Ovary (tissue), 9 donors: ENCODE measurements around the gene ARHGAP33. TPM values are rescaled to one million over a fixed set of nuclear protein-coding genes. Genes with fewer than 3 reads are reported as not detected.

Experiments
- DNase-seq, 5 donors: peaks; one replicate each; pipeline ENCODE4 v3.0.0-alpha.2; 2019 to 2020
- H3K27ac ChIP-seq, 2 donors: fragments of 200-600 bp; one replicate each; pipeline versions ENCODE4 v1.5.1 to v1.8.0; 2019 to 2022
- H3K27me3 ChIP-seq: fragments of 200-600 bp; one replicate; pipeline ENCODE4 v1.8.0; 2022
- H3K36me3 ChIP-seq: fragments of 200-600 bp; sonication (generic); one replicate; pipeline ENCODE4 v1.5.1; 2019
- H3K4me1 ChIP-seq: one replicate; pipeline ENCODE4 v1.8.1; 2013; ENCODE audit warnings: mild to moderate bottlenecking, moderate library complexity; ENCODE audit not compliant: insufficient read depth
- H3K4me3 ChIP-seq: fragments of 200-600 bp; sonication (generic); one replicate; pipeline ENCODE4 v1.5.1; 2017
- H3K9me3 ChIP-seq, 2 donors: fragments of 200-600 bp in 1 of 2; sonication (generic) in 1 of 2; one replicate each; pipeline versions ENCODE4 v1.5.1 to v1.8.1; 2013 to 2019; ENCODE audit warnings: mild to moderate bottlenecking in 1 of 2, moderate library complexity in 1 of 2
- CTCF ChIP-seq, 3 donors: fragments of 450-650 bp in 2 of 3; fragments of 200-600 bp in 1 of 3; IDR thresholded peaks; one replicate each; pipeline versions ENCODE4 v1.5.1 to v1.8.0; 2016 to 2022; ENCODE audit warnings: antibody characterized with exemption in 3 of 3, mild to moderate bottlenecking in 1 of 3
- EP300 ChIP-seq: sonication (generic); formaldehyde crosslinking; IDR thresholded peaks from one replicate; pipeline ENCODE4 v1.6.1; 2017; ENCODE audit warnings: antibody characterized with exemption
- POLR2A ChIP-seq: fragments of 450-650 bp; IDR thresholded peaks from one replicate; pipeline ENCODE4 v1.6.1; 2017; ENCODE audit warnings: antibody characterized with exemption, mild to moderate bottlenecking, moderate library complexity
- WGBS, 3 donors: extraction: QIAGEN DNeasy Blood & Tissue Kit in 1 of 3; methylation state at CpG; one replicate each; pipeline versions ENCODE4 v1.1.5 to v1.1.7; 2013 to 2017; 5-methylcytosine and 5-hydroxymethylcytosine counted together
- intact Hi-C, 4 donors: fragments of 100-400 bp; cut with DNase I; formaldehyde crosslinking; loops; one replicate each; pipeline versions ENCODE4 v1.11.0 to v1.15.1; 2022 to 2023
- polyA plus RNA-seq, 2 donors: library from polyadenylated mRNA; stranded (reverse); fragments of 200-250 nt in 1 of 2; fragments of 350-450 nt in 1 of 2; fragmentation: Illumina TruSeq in 1 of 2; extraction: RNeasy Lipid Tissue Mini Kit (QIAGEN cat#74804) in 1 of 2; gene quantifications; one replicate each; pipeline ENCODE4 v1.2.3, GENCODE V29; 2013 to 2014
- total RNA-seq, 7 donors: library from RNA; depleted of rRNA in 2 of 7; stranded (reverse); fragments of >200 nt in 2 of 7; fragmentation: NEBNext Ultra II Directional in 3 of 7; extraction: Animal tissue kit (Norgen Biotek cat#: 25700) in 3 of 7; gene quantifications; one replicate each; pipeline versions ENCODE4 v1.1.0 to v1.2.4, GENCODE V29; 2016 to 2023
- donor health status: DM: no; HTN: no; CAD: no; lungs with moderate emphysema.
- donor health status: DM: no; HTN: no; CAD: no.
- donor health status: Bipolar disorder and iron deficiency.
- donor health status: DM: yes; HTN: yes; CAD: no.
- donor health status: DM: no; HTN: no; CAD: no.
- donor health status: DM: yes; HTN: yes; CAD: no.

Gene ARHGAP33
- total and polyA plus RNA-seq, 9 donors = 0.95 to 52.7 (median 32.7) TPM

- H3K4me3 ChIP-seq = no peak overlapping the region
- intact Hi-C loops = no loop called here
- TF ChIP-seq CTCF (IDR thresholded peaks at IDR 0.05) = no peak
- DNase-seq = no peak
- no peaks in the 10 kb centered on the region for H3K4me1 ChIP-seq
- H3K27me3 ChIP-seq = no peaks in the 10 kb centered on the region
- H3K27ac ChIP-seq = no peak overlapping the region
- no peaks in the 10 kb centered on the region for H3K9me3 ChIP-seq
- no peaks in the 10 kb centered on the region for H3K36me3 ChIP-seq
- 82 to 89% (median 83%) methylated on average over 5 of the region's 5 CpGs for WGBS, 3 donors
These were observed 32.3 kb downstream of the ARHGAP33 start for GRCh38 chr19:35807633-35808032.

GRCh38 chr19:35811317-35812219, 36.2 kb downstream of the ARHGAP33 start:
- Histone ChIP-seq H3K4me1 (no peaks in the 10 kb centered on the region), H3K36me3 (no peaks in the 10 kb centered on the region), H3K9me3 (no peaks in the 10 kb centered on the region), H3K27me3 (no peaks in the 10 kb centered on the region), H3K4me3 (no peak overlapping the region), H3K27ac (no peak overlapping the region)
- intact Hi-C loops = loop anchor here in 1 of 4 donors (10.0 kb wide), 1 partner anchor 97 kb away; the partner anchor contains the start of gene KMT2B
- 54 to 63% (median 58%) methylated on average over 9 to 18 of the region's 18 CpGs for WGBS, 3 donors
- no peak for DNase-seq
- no peak for TF ChIP-seq CTCF (IDR thresholded peaks at IDR 0.05)
- TF ChIP-seq POLR2A = no peak
- no peak for TF ChIP-seq EP300

- no peak for DNase-seq
- H3K27me3 ChIP-seq = no peaks in the 10 kb centered on the region
- 63% methylated on average over 15 to 26 of the region's 26 CpGs for WGBS, 3 donors
- H3K9me3 ChIP-seq = no peaks in the 10 kb centered on the region
- H3K27ac ChIP-seq = no peak within 1 kb of the TSS
- no peak for TF ChIP-seq EP300
- no peak for TF ChIP-seq CTCF (IDR thresholded peaks at IDR 0.05)
- no peak for TF ChIP-seq POLR2A
- H3K4me3 ChIP-seq = no peak within 1 kb of the TSS
- no peaks in the 10 kb centered on the region for H3K36me3 ChIP-seq
- intact Hi-C loops = loop anchor here in 1 of 4 donors (10.0 kb wide), 1 partner anchor 98 kb away; the partner anchor contains the start of gene KMT2B
- H3K4me1 ChIP-seq = no peaks in the 10 kb centered on the region
These were observed 37.1 kb downstream of the ARHGAP33 start, which contains the start of gene PRODH2 for GRCh38 chr19:35812220-35813042. TSS of gene PRODH2 (minus strand) at chr19:35812845. CDS start at chr19:35812805, 40 bp downstream.

GRCh38 chr19:35813043-35813890, 37.9 kb downstream of the ARHGAP33 start:
- 79 to 86% (median 82%) methylated on average over 11 of the region's 11 CpGs for WGBS, 3 donors
- Histone ChIP-seq H3K27ac (no peak overlapping the region), H3K9me3 (no peaks in the 10 kb centered on the region), H3K36me3 (no peaks in the 10 kb centered on the region), H3K4me3 (no peak overlapping the region), H3K4me1 (no peaks in the 10 kb centered on the region), H3K27me3 (no peaks in the 10 kb centered on the region)
- DNase-seq = no peak
- intact Hi-C loops = loop anchor here in 1 of 4 donors (10.0 kb wide), 1 partner anchor 98 kb away; the partner anchor contains the start of gene KMT2B
- TF ChIP-seq POLR2A (no peak), CTCF (IDR thresholded peaks at IDR 0.05) (no peak), EP300 (no peak)
